ENCODE data around the gene ATP1A2.

The ATP1A2 gene

GRCh38 chr1:160154790-160155189, 39.2 kb downstream of the ATP1A2 start:
- no peak for DNase-seq

GRCh38 chr1:160156361-160156760, 40.8 kb downstream of the ATP1A2 start:
- DNase-seq = no peak

GRCh38 chr1:160157174-160157573, 41.6 kb downstream of the ATP1A2 start:
- DNase-seq = no peak

GRCh38 chr1:160158031-160158430, 42.5 kb downstream of the ATP1A2 start:
- DNase-seq = no peak

- no peak for DNase-seq
Observed at GRCh38 chr1:160158534-160158933, 43.0 kb downstream of the ATP1A2 start.

GRCh38 chr1:160159846-160160245, 44.3 kb downstream of the ATP1A2 start:
- DNase-seq = no peak

- DNase-seq = no peak
Observed at GRCh38 chr1:160161965-160162705, 46.6 kb downstream of the ATP1A2 start.

- no peak for DNase-seq
Observed at GRCh38 chr1:160162931-160163330, 47.4 kb downstream of the ATP1A2 start.

GRCh38 chr1:160163615-160164014, 48.1 kb downstream of the ATP1A2 start:
- no peak for DNase-seq

GRCh38 chr1:160164121-160164520, 48.6 kb downstream of the ATP1A2 start:
- no peak for DNase-seq

GRCh38 chr1:160166166-160166868, 50.8 kb downstream of the ATP1A2 start:
- DNase-seq = no peak

GRCh38 chr1:160167056-160167455, 51.5 kb downstream of the ATP1A2 start:
- no peak for DNase-seq

- no peak for DNase-seq
Observed at GRCh38 chr1:160167580-160167979, 52.0 kb downstream of the ATP1A2 start.

GRCh38 chr1:160168016-160168415, 52.5 kb downstream of the ATP1A2 start:
- DNase-seq = no peak

GRCh38 chr1:160168609-160169369, 53.2 kb downstream of the ATP1A2 start:
- no peak for DNase-seq

GRCh38 chr1:160169553-160170399, 54.2 kb downstream of the ATP1A2 start:
- DNase-seq = no peak

- no peak for DNase-seq
Observed at GRCh38 chr1:160171354-160171753, 55.8 kb downstream of the ATP1A2 start.

GRCh38 chr1:160171980-160172379, 56.4 kb downstream of the ATP1A2 start:
- no peak for DNase-seq

GRCh38 chr1:160177231-160177630, 61.7 kb downstream of the ATP1A2 start:
- no peak for DNase-seq

GRCh38 chr1:160177667-160178066, 62.1 kb downstream of the ATP1A2 start:
- DNase-seq = no peak

GRCh38 chr1:160178731-160179130, 63.2 kb downstream of the ATP1A2 start:
- no peak for DNase-seq

- DNase-seq = no peak
Observed at GRCh38 chr1:160179336-160179735, 63.8 kb downstream of the ATP1A2 start.

GRCh38 chr1:160186246-160186645, 70.7 kb downstream of the ATP1A2 start:
- no peak for DNase-seq
